ENCODE measurements around the gene GRIK3.

DNA sequence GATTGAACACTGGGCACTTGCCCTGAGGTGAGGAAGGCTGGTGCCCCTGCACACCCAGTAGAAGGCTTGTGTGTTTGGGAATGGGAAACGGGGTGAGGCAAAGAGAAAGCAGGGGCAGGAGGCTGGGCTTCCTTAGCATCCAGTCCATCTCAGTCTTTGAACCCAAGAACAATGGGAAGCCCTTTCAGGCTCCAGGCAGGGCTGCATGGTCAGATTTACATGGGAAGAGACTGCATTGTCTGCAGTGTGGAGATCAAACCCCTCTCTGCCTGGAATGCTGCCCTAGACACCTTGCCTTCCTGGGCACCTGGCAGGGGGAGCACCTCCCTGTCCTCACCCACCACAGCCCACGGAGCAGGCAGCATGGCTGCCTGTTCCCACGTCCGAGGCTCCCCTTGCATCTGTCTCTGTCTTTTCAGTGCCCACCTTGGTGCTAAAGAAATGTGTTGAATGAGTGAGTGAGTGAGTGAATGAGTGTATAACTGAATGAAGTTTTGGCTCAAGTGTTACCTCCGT is 268.5 kb downstream of the GRIK3 start:
- TF ChIP-seq, protein P1, sequence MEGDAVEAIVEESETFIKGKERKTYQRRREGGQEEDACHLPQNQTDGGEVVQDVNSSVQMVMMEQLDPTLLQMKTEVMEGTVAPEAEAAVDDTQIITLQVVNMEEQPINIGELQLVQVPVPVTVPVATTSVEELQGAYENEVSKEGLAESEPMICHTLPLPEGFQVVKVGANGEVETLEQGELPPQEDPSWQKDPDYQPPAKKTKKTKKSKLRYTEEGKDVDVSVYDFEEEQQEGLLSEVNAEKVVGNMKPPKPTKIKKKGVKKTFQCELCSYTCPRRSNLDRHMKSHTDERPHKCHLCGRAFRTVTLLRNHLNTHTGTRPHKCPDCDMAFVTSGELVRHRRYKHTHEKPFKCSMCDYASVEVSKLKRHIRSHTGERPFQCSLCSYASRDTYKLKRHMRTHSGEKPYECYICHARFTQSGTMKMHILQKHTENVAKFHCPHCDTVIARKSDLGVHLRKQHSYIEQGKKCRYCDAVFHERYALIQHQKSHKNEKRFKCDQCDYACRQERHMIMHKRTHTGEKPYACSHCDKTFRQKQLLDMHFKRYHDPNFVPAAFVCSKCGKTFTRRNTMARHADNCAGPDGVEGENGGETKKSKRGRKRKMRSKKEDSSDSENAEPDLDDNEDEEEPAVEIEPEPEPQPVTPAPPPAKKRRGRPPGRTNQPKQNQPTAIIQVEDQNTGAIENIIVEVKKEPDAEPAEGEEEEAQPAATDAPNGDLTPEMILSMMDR (IDR thresholded peaks at IDR 0.05; ENCODE audit: low read depth, low read length), result no peak
- no peak for TF ChIP-seq EZH2phosphoT487 (IDR thresholded peaks at IDR 0.05; ENCODE audit: low read depth)
